GM12891 (cell line): ENCODE results near the gene SYNPO.

Source experiments
- POLR2A ChIP-seq: IDR thresholded peaks from 2 replicates; pipeline ENCODE4 v1.6.1; 2011; ENCODE audit warnings: low read depth, low read length, control low read depth
- POLR2AphosphoS5 ChIP-seq: IDR thresholded peaks from 2 replicates; pipeline ENCODE4 v1.6.1; 2011; ENCODE audit warnings: low read depth, low read length, control low read depth
- TAF1 ChIP-seq: IDR thresholded peaks from 2 replicates; pipeline ENCODE4 v1.6.1; 2011; ENCODE audit warnings: low read depth, low read length, control low read depth

- no peak for TF ChIP-seq POLR2AphosphoS5
- no peak for TF ChIP-seq POLR2A
- TF ChIP-seq TAF1 = no peak
Measured at GRCh38 chr5:150676578-150676977, 36.1 kb downstream of the SYNPO start.
